RKO (cell line): ENCODE results near the gene SLC2A13.
"Not testable (repeated sequence)": the region's sequence is repeated elsewhere in the genome, so short reads cannot be mapped to it uniquely, and the experiment has no call there.

Experiments used
- DNase-seq: peaks from one replicate; pipeline ENCODE4 v3.0.0-alpha.2; 2016; ENCODE audit warnings: low spot score

The SLC2A13 gene

GRCh38 chr12:40034712-40035111, 71.2 kb downstream of the SLC2A13 start:
- no peak for DNase-seq

- DNase-seq: no peak
Observed at GRCh38 chr12:40034156-40034555, 71.7 kb downstream of the SLC2A13 start.

GRCh38 chr12:40033242-40033630, 72.6 kb downstream of the SLC2A13 start:
- no peak for DNase-seq

- no peak for DNase-seq
Observed at GRCh38 chr12:40032433-40033241, 73.2 kb downstream of the SLC2A13 start.

GRCh38 chr12:40031965-40032364, 73.9 kb downstream of the SLC2A13 start:
- no peak for DNase-seq

GRCh38 chr12:40030970-40031369, 74.9 kb downstream of the SLC2A13 start:
- not testable (repeated sequence) for DNase-seq

- DNase-seq: no peak
Observed at GRCh38 chr12:40028296-40028695, 77.6 kb downstream of the SLC2A13 start.

- DNase-seq: no peak
Observed at GRCh38 chr12:40022850-40023249, 83.0 kb downstream of the SLC2A13 start.

- no peak for DNase-seq
Observed at GRCh38 chr12:40020261-40020691, 85.6 kb downstream of the SLC2A13 start.

GRCh38 chr12:40017488-40017887, 88.4 kb downstream of the SLC2A13 start:
- no peak for DNase-seq

GRCh38 chr12:40016980-40017379, 88.9 kb downstream of the SLC2A13 start:
- no peak for DNase-seq

- no peak for DNase-seq
Observed at GRCh38 chr12:40015881-40016280, 90.0 kb downstream of the SLC2A13 start.

GRCh38 chr12:40015345-40015744, 90.5 kb downstream of the SLC2A13 start:
- peak; percentile 35 for DNase-seq

- DNase-seq: no peak
Observed at GRCh38 chr12:40013847-40014246, 92.0 kb downstream of the SLC2A13 start.

GRCh38 chr12:40013292-40013691, 92.6 kb downstream of the SLC2A13 start:
- DNase-seq: no peak

GRCh38 chr12:40012711-40013110, 93.2 kb downstream of the SLC2A13 start:
- no peak for DNase-seq

GRCh38 chr12:40011775-40012129, 94.1 kb downstream of the SLC2A13 start:
- DNase-seq: no peak

GRCh38 chr12:40010899-40011774, 94.7 kb downstream of the SLC2A13 start:
- DNase-seq: peak; percentile 73

GRCh38 chr12:40002178-40003169, 103.4 kb downstream of the SLC2A13 start:
- no peak for DNase-seq

- no peak for DNase-seq
Observed at GRCh38 chr12:40001406-40001805, 104.5 kb downstream of the SLC2A13 start.

- no peak for DNase-seq
Observed at GRCh38 chr12:40000884-40001283, 105.0 kb downstream of the SLC2A13 start.

- DNase-seq: no peak
Observed at GRCh38 chr12:39993268-39993667, 112.6 kb downstream of the SLC2A13 start.
